ENCODE data around the gene TCEAL4. TPM values are rescaled to one million over a fixed set of nuclear protein-coding genes. Genes with fewer than 3 reads are reported as not detected.

TCEAL4 gene
- total RNA-seq, 1 experiment from 2014 or later, result 68.0 TPM

- H3K4me1 Mint-ChIP-seq (ENCODE audit: low read depth, unreplicated experiment), result no peaks in the 10 kb centered on the region
- intact Hi-C loops (cut with micrococcal nuclease; ENCODE audit: unreplicated experiment), result no loop called here
- H3K4me3 Mint-ChIP-seq (ENCODE audit: low read depth, unreplicated experiment), result no peak overlapping the region
- CTCF ChIA-PET, result no interaction called here
- H3K36me3 Mint-ChIP-seq (ENCODE audit: insufficient read depth, unreplicated experiment), result no peaks in the 10 kb centered on the region
- TF ChIP-seq CTCF (IDR thresholded peaks at IDR 0.05; ENCODE audit: unreplicated experiment), result no peak
- H3K27me3 Mint-ChIP-seq (ENCODE audit: unreplicated experiment), result no peaks in the 10 kb centered on the region
- no peak overlapping the region for H3K27ac Mint-ChIP-seq (ENCODE audit: unreplicated experiment)
- no peaks in the 10 kb centered on the region for H3K9me3 Mint-ChIP-seq (ENCODE audit: low read depth, unreplicated experiment)
- no TSS peak for BruUV-seq (replicated peaks)
- no peak for DNase-seq
Measured at GRCh38 chrX:103571121-103571520, 14.2 kb upstream of the TCEAL4 start.

- Mint-ChIP-seq H3K4me1 (ENCODE audit: low read depth, unreplicated experiment) (no peaks in the 10 kb centered on the region), H3K9me3 (ENCODE audit: low read depth, unreplicated experiment) (no peaks in the 10 kb centered on the region), H3K27ac (ENCODE audit: unreplicated experiment) (no peak overlapping the region), H3K36me3 (ENCODE audit: insufficient read depth, unreplicated experiment) (no peaks in the 10 kb centered on the region), H3K27me3 (ENCODE audit: unreplicated experiment) (no peaks in the 10 kb centered on the region), H3K4me3 (ENCODE audit: low read depth, unreplicated experiment) (no peak overlapping the region)
- intact Hi-C loops (cut with micrococcal nuclease; ENCODE audit: unreplicated experiment), result no loop called here
- DNase-seq, result no peak
- no TSS peak for BruUV-seq (replicated peaks)
- TF ChIP-seq CTCF (IDR thresholded peaks at IDR 0.05; ENCODE audit: unreplicated experiment), result no peak
- CTCF ChIA-PET, result no interaction called here
Measured at GRCh38 chrX:103571726-103572125, 13.6 kb upstream of the TCEAL4 start.

- Mint-ChIP-seq H3K27ac (ENCODE audit: unreplicated experiment) (no peak overlapping the region), H3K9me3 (ENCODE audit: low read depth, unreplicated experiment) (no peaks in the 10 kb centered on the region), H3K36me3 (ENCODE audit: insufficient read depth, unreplicated experiment) (no peaks in the 10 kb centered on the region), H3K4me1 (ENCODE audit: low read depth, unreplicated experiment) (no peaks in the 10 kb centered on the region), H3K27me3 (ENCODE audit: unreplicated experiment) (no peaks in the 10 kb centered on the region), H3K4me3 (ENCODE audit: low read depth, unreplicated experiment) (no peak overlapping the region)
- intact Hi-C loops (cut with micrococcal nuclease; ENCODE audit: unreplicated experiment), result no loop called here
- BruUV-seq (replicated peaks), result no TSS peak
- DNase-seq, result no peak
- CTCF ChIA-PET, result no interaction called here
- TF ChIP-seq CTCF (IDR thresholded peaks at IDR 0.05; ENCODE audit: unreplicated experiment), result no peak
Measured at GRCh38 chrX:103573202-103573601, 12.1 kb upstream of the TCEAL4 start.

GRCh38 chrX:103584596-103584995 is 719 bp upstream of the TCEAL4 start:
- H3K9me3 Mint-ChIP-seq (ENCODE audit: low read depth, unreplicated experiment), result no peaks in the 10 kb centered on the region

More at GRCh38 chrX:103584596-103584995, 719 bp upstream of the TCEAL4 start:
- Mint-ChIP-seq H3K36me3 (ENCODE audit: insufficient read depth, unreplicated experiment) (peaks cover 20% of the 10 kb centered on the region), H3K4me3 (ENCODE audit: low read depth, unreplicated experiment) (peak overlapping the region; percentile 87), H3K27me3 (ENCODE audit: unreplicated experiment) (no peaks in the 10 kb centered on the region), H3K4me1 (ENCODE audit: low read depth, unreplicated experiment) (peaks cover 12% of the 10 kb centered on the region), H3K27ac (ENCODE audit: unreplicated experiment) (peak overlapping the region; percentile 42)
- CTCF ChIA-PET, result no interaction called here
- no peak for DNase-seq
- intact Hi-C loops (cut with micrococcal nuclease; ENCODE audit: unreplicated experiment), result no loop called here
- no TSS peak for BruUV-seq (replicated peaks)
- TF ChIP-seq CTCF (IDR thresholded peaks at IDR 0.05; ENCODE audit: unreplicated experiment), result no peak

All from Calu3 (cell line).